Testis (tissue), 2 donors: ENCODE data around the gene PDGFRB.

ENCODE experiments used
- CTCF ChIP-seq, 3 experiments: fragments of 450-650 bp in 2 of 3; fragments of 200-600 bp in 1 of 3; sonication (generic) in 1 of 3; IDR thresholded peaks; one replicate each; pipeline ENCODE4 v1.5.1; 2016 to 2019; ENCODE audit warnings: antibody characterized with exemption in 3 of 3, mild to moderate bottlenecking in 2 of 3, moderate library complexity in 1 of 3
- POLR2A ChIP-seq: fragments of 450-650 bp; IDR thresholded peaks from one replicate; pipeline ENCODE4 v1.6.1; 2017; ENCODE audit warnings: antibody characterized with exemption, mild to moderate bottlenecking, moderate library complexity

- TF ChIP-seq CTCF (IDR thresholded peaks at IDR 0.05): no peak
- no peak for TF ChIP-seq POLR2A
Measured at GRCh38 chr5:150167908-150168307, 12.3 kb upstream of the PDGFRB start.
